Stomach (tissue), 4 donors: Measurements from ENCODE around the gene NR4A3.

ENCODE experiments used
- POLR2A ChIP-seq, 4 donors: fragments of 450-650 bp; IDR thresholded peaks; one replicate each; pipeline ENCODE4 v1.6.1; 2016; ENCODE audit warnings: antibody characterized with exemption in 4 of 4, control low read depth in 2 of 4, mild to moderate bottlenecking in 1 of 4, moderate library complexity in 1 of 4
- POLR2AphosphoS5 ChIP-seq, 3 donors: sonication (generic); formaldehyde crosslinking; IDR thresholded peaks; one replicate each; pipeline ENCODE4 v1.6.1; 2016; ENCODE audit warnings: antibody characterized with exemption in 3 of 3
- TF ChIP-seq, protein P1 (sequence below), 7 experiments: fragments of 450-650 bp in 4 of 7; fragments of 200-600 bp in 3 of 7; sonication (generic) in 3 of 7; IDR thresholded peaks; one replicate each; pipeline ENCODE4 v1.5.1; 2016 to 2019; ENCODE audit warnings: antibody characterized with exemption in 7 of 7, control low read depth in 2 of 7, mild to moderate bottlenecking in 1 of 7

- TF ChIP-seq POLR2AphosphoS5 (IDR thresholded peaks at IDR 0.05): no peak
- TF ChIP-seq POLR2A (IDR thresholded peaks at IDR 0.05): no peak
- TF ChIP-seq, protein P1, sequence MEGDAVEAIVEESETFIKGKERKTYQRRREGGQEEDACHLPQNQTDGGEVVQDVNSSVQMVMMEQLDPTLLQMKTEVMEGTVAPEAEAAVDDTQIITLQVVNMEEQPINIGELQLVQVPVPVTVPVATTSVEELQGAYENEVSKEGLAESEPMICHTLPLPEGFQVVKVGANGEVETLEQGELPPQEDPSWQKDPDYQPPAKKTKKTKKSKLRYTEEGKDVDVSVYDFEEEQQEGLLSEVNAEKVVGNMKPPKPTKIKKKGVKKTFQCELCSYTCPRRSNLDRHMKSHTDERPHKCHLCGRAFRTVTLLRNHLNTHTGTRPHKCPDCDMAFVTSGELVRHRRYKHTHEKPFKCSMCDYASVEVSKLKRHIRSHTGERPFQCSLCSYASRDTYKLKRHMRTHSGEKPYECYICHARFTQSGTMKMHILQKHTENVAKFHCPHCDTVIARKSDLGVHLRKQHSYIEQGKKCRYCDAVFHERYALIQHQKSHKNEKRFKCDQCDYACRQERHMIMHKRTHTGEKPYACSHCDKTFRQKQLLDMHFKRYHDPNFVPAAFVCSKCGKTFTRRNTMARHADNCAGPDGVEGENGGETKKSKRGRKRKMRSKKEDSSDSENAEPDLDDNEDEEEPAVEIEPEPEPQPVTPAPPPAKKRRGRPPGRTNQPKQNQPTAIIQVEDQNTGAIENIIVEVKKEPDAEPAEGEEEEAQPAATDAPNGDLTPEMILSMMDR (IDR thresholded peaks at IDR 0.05): no peak
These were observed 10.5 kb upstream of the NR4A3 start for GRCh38 chr9:99811172-99811571.
